Activated CD4-positive, alpha-beta T cell treated with anti-CD3 and anti-CD28 coated beads, Interleukin-2, amount 10 ng/mL, durations not matched to agents 7 days and 5 days (primary cell): ENCODE measurements around the gene NFE2L2. TPM values are rescaled to one million over a fixed set of nuclear protein-coding genes. Genes with fewer than 3 reads are reported as not detected.
A peak's percentile ranks its signal among the peaks of the same experiment; 100 is the strongest.
"Not testable (repeated sequence)": the region's sequence is repeated elsewhere in the genome, so short reads cannot be mapped to it uniquely, and the experiment has no call there.

ENCODE experiments used
- CTCF ChIA-PET: fragments of 350-600 bp; sonication (Branson Sonifier 250); formaldehyde crosslinking; loops from one replicate; lab custom pipeline; 2021; ENCODE audit warnings: antibody characterized with exemption; lab: Charles Lee
- POLR2A ChIA-PET: fragments of 350-600 bp; sonication (Branson Sonifier 250); formaldehyde crosslinking; loops from one replicate; lab custom pipeline; 2021; ENCODE audit warnings: antibody characterized with exemption; lab: Charles Lee
- DNase-seq: peaks from one replicate; pipeline ENCODE4 v3.0.0-alpha.2; 2020
- H3K27ac Mint-ChIP-seq: one replicate; pipeline ENCODE4 v1.8.0; 2021; ENCODE audit warnings: mild to moderate bottlenecking, moderate library complexity, mixed read lengths
- H3K27me3 Mint-ChIP-seq: one replicate; pipeline ENCODE4 v1.8.0; 2021; ENCODE audit warnings: mixed read lengths
- H3K36me3 Mint-ChIP-seq: one replicate; pipeline ENCODE4 v1.8.0; 2021; ENCODE audit warnings: low read depth, mixed read lengths
- H3K4me1 Mint-ChIP-seq: one replicate; pipeline ENCODE4 v1.8.0; 2021; ENCODE audit warnings: mixed read lengths
- H3K4me3 Mint-ChIP-seq: one replicate; pipeline ENCODE4 v1.8.0; 2021; ENCODE audit warnings: mild to moderate bottlenecking, moderate library complexity, mixed read lengths
- H3K9me3 Mint-ChIP-seq: one replicate; pipeline ENCODE4 v1.8.0; 2021; ENCODE audit warnings: mixed read lengths
- total RNA-seq, 2 experiments: library from RNA; stranded (reverse); gene quantifications; one replicate each; pipeline ENCODE4 v1.2.3, GENCODE V29; 2021

Gene NFE2L2
- total RNA-seq, 2 experiments from 2014 or later, result 65.6 to 82.0 TPM

DNA sequence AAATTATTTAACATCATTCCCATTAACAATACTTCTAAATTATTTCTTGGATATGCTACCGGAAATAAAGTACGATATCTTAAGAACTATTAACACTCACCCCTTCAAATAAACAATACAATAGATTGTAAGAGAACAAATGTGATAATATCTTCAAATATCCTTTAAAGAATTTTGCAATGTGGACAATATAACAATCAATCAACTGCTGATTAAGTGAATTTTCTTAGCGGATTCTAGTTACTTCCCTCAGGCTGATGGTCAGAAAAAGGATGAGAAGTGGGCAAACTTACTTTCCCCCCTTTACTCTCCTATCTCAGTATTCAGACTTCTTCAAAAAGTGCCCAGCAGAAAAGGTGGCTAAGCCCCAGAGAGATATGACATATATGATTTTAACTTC, 10.8 kb downstream of the NFE2L2 start:
- H3K27ac Mint-ChIP-seq, result peak overlapping the region; percentile 22
- DNase-seq, result no peak
- peaks cover 87% of the 10 kb centered on the region for H3K4me1 Mint-ChIP-seq
- POLR2A ChIA-PET, result no interaction called here
- H3K9me3 Mint-ChIP-seq, result peaks cover 4% of the 10 kb centered on the region
- CTCF ChIA-PET, result interaction anchor here (2.1 to 5.9 kb wide), 2 partner anchors 11 to 20 kb away, joined by 6 to 52 read pairs; partner anchors contain the start of gene NFE2L2
- peaks cover 68% of the 10 kb centered on the region for H3K36me3 Mint-ChIP-seq
- H3K27me3 Mint-ChIP-seq, result no peaks in the 10 kb centered on the region
- H3K4me3 Mint-ChIP-seq, result no peak overlapping the region

DNA sequence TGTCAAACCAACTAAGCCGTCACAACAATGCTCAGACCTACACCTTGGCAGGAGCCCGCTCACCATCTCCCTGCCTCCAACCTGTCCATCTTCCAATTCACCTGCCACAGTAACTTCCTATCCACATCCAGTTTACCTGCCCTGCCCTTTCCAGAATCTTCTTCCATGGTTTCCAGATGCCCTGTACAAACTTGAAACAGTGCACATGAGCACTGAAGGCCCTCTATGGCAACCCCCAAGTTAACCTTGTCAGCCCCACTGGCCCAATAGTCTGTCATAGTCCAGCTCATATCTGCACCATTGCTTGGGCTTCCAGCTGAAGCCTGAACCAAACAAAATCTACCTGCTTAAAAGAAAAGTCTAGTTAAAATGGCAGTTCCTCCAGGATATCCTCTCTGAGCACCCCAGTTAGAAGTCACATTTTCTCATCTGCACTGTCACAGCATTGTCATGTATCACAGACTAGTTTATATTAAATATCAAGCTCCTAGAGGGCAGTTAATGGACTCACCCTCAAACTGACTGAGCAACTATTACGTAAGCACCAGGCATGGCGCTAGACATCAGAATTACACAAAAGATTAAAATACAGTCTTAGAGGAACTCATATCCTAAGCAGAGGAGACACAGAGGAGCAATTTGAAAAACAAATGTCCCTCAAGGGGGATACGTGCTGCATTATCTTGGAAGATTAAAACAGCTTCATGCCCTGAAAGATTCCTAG, 11.6 kb downstream of the NFE2L2 start:
- Mint-ChIP-seq H3K27ac (peak overlapping the region; percentile 91), H3K9me3 (no peaks in the 10 kb centered on the region), H3K4me1 (peaks cover 83% of the 10 kb centered on the region), H3K4me3 (peak overlapping the region; percentile 19), H3K36me3 (peaks cover 66% of the 10 kb centered on the region), H3K27me3 (no peaks in the 10 kb centered on the region)
- no peak for DNase-seq
- CTCF ChIA-PET, result interaction anchor here (2.1 to 5.9 kb wide), 2 partner anchors 11 to 19 kb away, joined by 6 to 52 read pairs; partner anchors contain the start of gene NFE2L2
- POLR2A ChIA-PET, result no interaction called here

DNA sequence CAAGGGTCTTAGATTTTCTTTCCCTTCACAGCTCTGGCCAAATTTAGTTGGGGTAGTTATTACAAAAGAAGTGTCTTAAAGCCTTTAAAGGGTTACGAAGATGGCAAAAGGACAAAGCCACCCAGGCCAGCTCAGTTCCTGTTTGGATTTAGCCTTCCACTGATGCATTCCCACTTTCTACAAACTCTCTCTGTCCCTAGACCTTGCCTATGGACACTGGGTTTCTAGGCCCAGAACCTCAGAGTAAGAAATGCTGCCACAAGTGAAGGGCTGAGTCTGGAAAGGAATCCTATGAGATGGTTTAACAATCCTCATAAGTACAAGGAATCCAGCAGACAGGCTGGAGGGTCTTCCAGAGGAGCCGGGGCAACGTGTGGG, 13.4 kb downstream of the NFE2L2 start:
- Mint-ChIP-seq H3K9me3 (no peaks in the 10 kb centered on the region), H3K36me3 (peaks cover 53% of the 10 kb centered on the region), H3K27ac (peak overlapping the region; percentile 91), H3K4me3 (no peak overlapping the region), H3K27me3 (no peaks in the 10 kb centered on the region), H3K4me1 (peaks cover 78% of the 10 kb centered on the region)
- ChIA-PET CTCF (interaction anchor here (1.1 to 5.9 kb wide), 2 partner anchors 13 to 26 kb away, joined by 4 to 52 read pairs; partner anchors contain the start of gene NFE2L2), POLR2A (no interaction called here)
- no peak for DNase-seq

- CTCF ChIA-PET, result interaction anchor here (5.9 kb wide), 1 partner anchor 14 kb away, joined by 52 read pairs; the partner anchor contains the start of gene NFE2L2
- Mint-ChIP-seq H3K4me3 (no peak overlapping the region), H3K27me3 (no peaks in the 10 kb centered on the region), H3K9me3 (no peaks in the 10 kb centered on the region), H3K4me1 (peaks cover 77% of the 10 kb centered on the region), H3K27ac (no peak overlapping the region), H3K36me3 (peaks cover 50% of the 10 kb centered on the region)
- DNase-seq, result no peak
- POLR2A ChIA-PET, result no interaction called here
Measured at GRCh38 chr2:177250461-177250860, 14.1 kb downstream of the NFE2L2 start.

- Mint-ChIP-seq H3K27me3 (no peaks in the 10 kb centered on the region), H3K27ac (no peak overlapping the region), H3K9me3 (no peaks in the 10 kb centered on the region), H3K4me1 (peaks cover 76% of the 10 kb centered on the region), H3K4me3 (no peak overlapping the region), H3K36me3 (peaks cover 54% of the 10 kb centered on the region)
- ChIA-PET CTCF (interaction anchor here (1.2 to 1.6 kb wide), 2 partner anchors 11 to 21 kb away, joined by 4 read pairs; no protein-coding TSS in a partner anchor), POLR2A (no interaction called here)
- DNase-seq, result no peak
Measured at GRCh38 chr2:177249038-177249437, 15.5 kb downstream of the NFE2L2 start.

GRCh38 chr2:177247693-177248262, 16.7 kb downstream of the NFE2L2 start:
- ChIA-PET CTCF (interaction anchor here (0.6 to 1.7 kb wide), 6 partner anchors 11 to 1071 kb away, joined by 4 to 11 read pairs (median 4); partner anchors contain the start of gene NFE2L2), POLR2A (no interaction called here)
- Mint-ChIP-seq H3K4me3 (no peak overlapping the region), H3K27ac (peak overlapping the region; percentile 19), H3K36me3 (peaks cover 53% of the 10 kb centered on the region), H3K4me1 (peaks cover 72% of the 10 kb centered on the region), H3K9me3 (no peaks in the 10 kb centered on the region), H3K27me3 (no peaks in the 10 kb centered on the region)
- DNase-seq, result no peak

DNA sequence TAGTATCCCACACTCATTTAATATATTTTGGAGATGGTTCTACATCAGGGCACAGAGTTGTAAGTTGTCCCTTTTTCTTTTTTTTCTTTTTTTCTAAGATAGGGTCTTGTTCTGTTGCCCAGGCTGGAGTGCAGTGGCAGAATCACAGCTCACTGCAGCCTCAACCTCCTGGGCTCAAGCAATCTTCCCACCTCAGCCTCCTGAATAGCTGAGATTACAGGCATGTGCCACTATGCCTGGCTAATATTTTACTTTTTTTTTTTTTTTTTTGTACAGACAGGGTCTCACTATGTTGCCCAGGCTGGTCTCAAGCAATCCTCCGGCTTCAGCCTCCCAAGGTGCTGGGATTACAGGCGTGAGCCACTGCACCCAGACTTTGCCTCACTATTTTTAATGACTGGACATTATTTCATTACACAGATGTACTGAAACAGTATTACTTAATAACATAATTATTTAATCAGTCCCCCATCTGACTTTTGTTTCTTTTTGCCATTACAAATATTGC, 17.9 kb downstream of the NFE2L2 start:
- H3K27me3 Mint-ChIP-seq, H3K4me3 Mint-ChIP-seq, POLR2A ChIA-PET, H3K9me3 Mint-ChIP-seq, DNase-seq, H3K27ac Mint-ChIP-seq: not testable (repeated sequence)
- H3K36me3 Mint-ChIP-seq, result peaks cover 53% of the 10 kb centered on the region
- peaks cover 73% of the 10 kb centered on the region for H3K4me1 Mint-ChIP-seq
- CTCF ChIA-PET, result interaction anchor here (1.4 kb wide), 1 partner anchor 15 kb away, joined by 3 read pairs; no protein-coding TSS in a partner anchor

GRCh38 chr2:177246000-177246399, 18.5 kb downstream of the NFE2L2 start:
- H3K27ac Mint-ChIP-seq, result peak overlapping the region; percentile 27
- peaks cover 74% of the 10 kb centered on the region for H3K4me1 Mint-ChIP-seq
- ChIA-PET POLR2A (no interaction called here), CTCF (interaction anchor here (0.5 to 1.4 kb wide), 2 partner anchors 15 to 207 kb away, joined by 3 to 4 read pairs; no protein-coding TSS in a partner anchor)
- no peaks in the 10 kb centered on the region for H3K27me3 Mint-ChIP-seq
- peaks cover 52% of the 10 kb centered on the region for H3K36me3 Mint-ChIP-seq
- H3K9me3 Mint-ChIP-seq, result no peaks in the 10 kb centered on the region
- no peak for DNase-seq
- H3K4me3 Mint-ChIP-seq, result no peak overlapping the region

DNA sequence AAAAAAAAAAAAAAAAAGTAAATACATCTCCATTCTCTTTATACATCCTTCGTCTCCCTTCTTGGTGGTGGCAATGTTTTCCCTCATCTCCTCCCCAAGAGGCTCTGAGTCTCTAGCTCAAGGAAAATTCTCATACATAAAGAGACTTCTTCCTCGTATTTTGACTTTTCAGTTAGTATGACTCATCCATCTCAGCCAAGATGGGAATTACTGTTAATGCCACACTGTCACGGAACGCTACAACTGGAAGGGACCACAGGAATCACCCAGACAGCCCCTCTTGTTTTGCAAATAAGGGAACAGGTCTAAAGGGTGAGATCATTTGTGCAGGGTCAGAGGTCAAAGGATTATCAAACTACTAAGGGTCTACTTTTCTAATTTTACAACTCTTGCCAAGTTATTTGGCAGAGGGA, 19.5 kb downstream of the NFE2L2 start:
- Mint-ChIP-seq H3K36me3 (peaks cover 54% of the 10 kb centered on the region), H3K4me3 (no peak overlapping the region), H3K27me3 (no peaks in the 10 kb centered on the region), H3K4me1 (peaks cover 74% of the 10 kb centered on the region), H3K9me3 (no peaks in the 10 kb centered on the region), H3K27ac (no peak overlapping the region)
- no peak for DNase-seq
- CTCF ChIA-PET, result no interaction called here
- POLR2A ChIA-PET, result no interaction called here

DNA sequence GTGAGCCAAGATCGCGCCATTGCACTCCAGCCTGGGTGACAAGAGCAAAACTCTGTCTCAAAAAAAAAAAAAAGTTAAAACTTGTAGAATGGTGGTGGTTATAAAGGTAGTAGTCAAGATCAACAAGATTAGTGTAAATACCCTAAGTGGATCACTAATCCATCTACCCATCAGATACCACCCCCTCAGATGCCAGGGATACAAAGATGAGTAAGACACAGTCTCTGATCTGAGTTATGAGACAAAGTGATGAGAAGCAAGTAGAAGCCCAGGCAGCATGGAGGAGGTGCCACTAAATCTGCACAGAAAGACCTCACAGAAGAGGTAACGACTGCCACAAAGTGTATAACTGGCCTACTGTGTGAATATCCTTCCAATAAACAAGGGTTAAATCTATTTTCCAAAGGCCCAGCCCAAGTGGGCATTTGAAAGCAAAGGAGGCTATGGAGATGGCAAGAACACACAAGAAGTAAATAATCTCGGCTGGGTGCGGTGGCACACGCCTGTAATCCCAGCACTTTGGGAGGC, 20.2 kb downstream of the NFE2L2 start:
- H3K36me3 Mint-ChIP-seq, result peaks cover 53% of the 10 kb centered on the region
- no peaks in the 10 kb centered on the region for H3K9me3 Mint-ChIP-seq
- peak overlapping the region; percentile 1 for H3K27ac Mint-ChIP-seq
- ChIA-PET POLR2A (no interaction called here), CTCF (interaction anchor here (0.6 kb wide), 2 partner anchors 21 to 74 kb away, joined by 3 to 5 read pairs; no protein-coding TSS in a partner anchor)
- DNase-seq, result no peak
- H3K4me1 Mint-ChIP-seq, result peaks cover 79% of the 10 kb centered on the region
- H3K27me3 Mint-ChIP-seq, result no peaks in the 10 kb centered on the region
- H3K4me3 Mint-ChIP-seq, result no peak overlapping the region

- POLR2A ChIA-PET, result interaction anchor here (0.7 kb wide), 1 partner anchor 20 kb away, joined by 7 read pairs; no protein-coding TSS in a partner anchor
- CTCF ChIA-PET, result interaction anchor here (0.6 kb wide), 1 partner anchor 73 kb away, joined by 3 read pairs; no protein-coding TSS in a partner anchor
- no peak for DNase-seq
- Mint-ChIP-seq H3K36me3 (peaks cover 48% of the 10 kb centered on the region), H3K4me1 (peaks cover 81% of the 10 kb centered on the region), H3K9me3 (no peaks in the 10 kb centered on the region), H3K27me3 (no peaks in the 10 kb centered on the region), H3K27ac (no peak overlapping the region), H3K4me3 (no peak overlapping the region)
Measured at GRCh38 chr2:177243476-177243875, 21.1 kb downstream of the NFE2L2 start.

GRCh38 chr2:177243073-177243472, 21.5 kb downstream of the NFE2L2 start:
- no peaks in the 10 kb centered on the region for H3K9me3 Mint-ChIP-seq
- DNase-seq, result no peak
- H3K36me3 Mint-ChIP-seq, result peaks cover 47% of the 10 kb centered on the region
- H3K27ac Mint-ChIP-seq, result peak overlapping the region; percentile 83
- H3K4me3 Mint-ChIP-seq, result no peak overlapping the region
- H3K27me3 Mint-ChIP-seq, result no peaks in the 10 kb centered on the region
- ChIA-PET CTCF (no interaction called here), POLR2A (interaction anchor here (0.7 kb wide), 1 partner anchor 20 kb away, joined by 7 read pairs; no protein-coding TSS in a partner anchor)
- H3K4me1 Mint-ChIP-seq, result peaks cover 85% of the 10 kb centered on the region
